ENCODE data around the gene SLC34A3. TPM values are rescaled to one million over a fixed set of nuclear protein-coding genes. Genes with fewer than 3 reads are reported as not detected.

The SLC34A3 gene
- total RNA-seq, 2 experiments from 2014 or later: not detected

DNA sequence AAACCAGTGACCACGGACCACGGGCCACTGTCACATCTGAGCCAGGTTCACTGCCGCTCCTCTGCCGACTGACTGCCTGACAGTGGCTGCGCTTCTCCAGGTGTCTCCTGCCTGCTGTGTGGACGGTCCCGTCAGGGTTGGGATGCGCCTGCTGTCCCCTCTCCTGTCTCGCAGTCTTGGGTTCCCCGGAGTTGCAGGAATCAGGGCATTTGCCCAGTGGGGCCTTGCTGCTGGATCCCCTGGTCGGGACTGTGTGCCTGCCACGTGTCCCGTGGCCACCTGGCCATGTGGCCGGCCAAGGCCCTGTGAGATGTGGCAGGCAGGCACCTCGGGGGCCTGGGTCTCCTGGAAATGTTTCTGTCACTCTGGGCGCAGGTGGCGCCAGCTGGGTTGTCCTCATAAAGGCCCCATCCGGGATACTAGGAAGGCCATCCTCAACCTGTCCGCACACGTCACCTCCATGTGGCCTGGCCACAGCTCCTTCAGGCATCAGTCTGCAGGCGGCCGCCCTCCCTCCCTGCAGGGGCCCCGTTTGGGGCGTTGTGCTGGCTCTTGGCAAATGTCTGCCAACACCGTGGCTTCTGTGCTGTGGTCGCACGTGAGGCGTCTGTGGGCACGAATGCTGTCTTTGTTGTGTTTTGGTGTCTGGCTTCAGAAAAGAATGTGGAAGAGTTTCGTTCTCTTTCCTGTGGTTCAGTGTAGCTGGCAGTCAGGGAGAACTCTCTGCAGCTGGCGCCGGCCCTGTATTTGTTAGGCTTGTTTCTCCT is 40.4 kb downstream of the SLC34A3 start:
- H2AFZ ChIP-seq (ENCODE audit: low read length): no peak overlapping the region
- H3K4me3 ChIP-seq (ENCODE audit: low read depth, low read length, poor library complexity, severe bottlenecking): no peak overlapping the region
- DNase-seq (ENCODE audit: low spot score): no peak
- ChIA-PET CTCF (ENCODE audit: unreplicated experiment) (no interaction called here), POLR2A (no interaction called here)
- intact Hi-C loops (cut with micrococcal nuclease; ENCODE audit: unreplicated experiment): no loop called here
- H3K79me2 ChIP-seq (ENCODE audit: insufficient read depth, low read depth, low read length): peaks cover 18% of the 10 kb centered on the region; the same call in 1 of the 2 replicates
- H3K9me2 ChIP-seq (ENCODE audit: insufficient read depth, low read length): no peaks in the 10 kb centered on the region
- H4K20me1 ChIP-seq (ENCODE audit: insufficient read depth, low read length): no peaks in the 10 kb centered on the region
- peaks cover 55% of the 10 kb centered on the region for H3K36me3 ChIP-seq (ENCODE audit: insufficient read depth, low read length)
- H3K9me3 ChIP-seq (ENCODE audit: low read length): no peaks in the 10 kb centered on the region
- BruUV-seq (replicated peaks): no TSS peak
- TF ChIP-seq EZH2phosphoT487 (IDR thresholded peaks at IDR 0.05; ENCODE audit: borderline replicate concordance, low read depth, low read length): no peak
- TF ChIP-seq, protein P1, sequence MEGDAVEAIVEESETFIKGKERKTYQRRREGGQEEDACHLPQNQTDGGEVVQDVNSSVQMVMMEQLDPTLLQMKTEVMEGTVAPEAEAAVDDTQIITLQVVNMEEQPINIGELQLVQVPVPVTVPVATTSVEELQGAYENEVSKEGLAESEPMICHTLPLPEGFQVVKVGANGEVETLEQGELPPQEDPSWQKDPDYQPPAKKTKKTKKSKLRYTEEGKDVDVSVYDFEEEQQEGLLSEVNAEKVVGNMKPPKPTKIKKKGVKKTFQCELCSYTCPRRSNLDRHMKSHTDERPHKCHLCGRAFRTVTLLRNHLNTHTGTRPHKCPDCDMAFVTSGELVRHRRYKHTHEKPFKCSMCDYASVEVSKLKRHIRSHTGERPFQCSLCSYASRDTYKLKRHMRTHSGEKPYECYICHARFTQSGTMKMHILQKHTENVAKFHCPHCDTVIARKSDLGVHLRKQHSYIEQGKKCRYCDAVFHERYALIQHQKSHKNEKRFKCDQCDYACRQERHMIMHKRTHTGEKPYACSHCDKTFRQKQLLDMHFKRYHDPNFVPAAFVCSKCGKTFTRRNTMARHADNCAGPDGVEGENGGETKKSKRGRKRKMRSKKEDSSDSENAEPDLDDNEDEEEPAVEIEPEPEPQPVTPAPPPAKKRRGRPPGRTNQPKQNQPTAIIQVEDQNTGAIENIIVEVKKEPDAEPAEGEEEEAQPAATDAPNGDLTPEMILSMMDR (conservative IDR thresholded peaks at IDR 0.05; ENCODE audit: low read length): no peak
- no peak overlapping the region for H3K27ac ChIP-seq (ENCODE audit: low read depth, low read length, poor library complexity, severe bottlenecking)
- H3K4me1 ChIP-seq (ENCODE audit: insufficient read depth, low read length, poor library complexity, severe bottlenecking): peaks cover 79% of the 10 kb centered on the region
- no peak overlapping the region for H3K4me2 ChIP-seq (ENCODE audit: low read length)

DNA sequence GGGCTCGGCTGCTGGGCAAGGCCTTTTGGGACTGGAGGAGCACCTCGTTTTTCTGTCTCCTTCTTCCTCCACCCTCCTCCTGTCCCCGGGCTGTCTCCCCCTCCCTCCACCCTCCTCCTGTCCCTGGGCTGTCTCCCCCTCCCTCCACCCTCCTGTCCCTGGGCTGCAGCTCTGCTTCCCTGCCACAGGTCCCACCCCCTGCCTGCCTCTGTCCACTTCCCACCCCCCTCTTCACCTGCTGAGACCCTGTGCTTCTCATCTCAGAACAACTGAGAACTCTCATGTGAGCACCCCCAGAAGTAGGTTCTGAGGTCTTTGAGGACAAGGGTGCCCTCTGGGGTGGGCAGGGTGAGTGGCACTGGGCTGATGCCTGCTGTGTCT is 41.0 kb downstream of the SLC34A3 start:
- ChIA-PET POLR2A (no interaction called here), CTCF (ENCODE audit: unreplicated experiment) (no interaction called here)
- no TSS peak for BruUV-seq (replicated peaks)
- Histone ChIP-seq H3K4me1 (ENCODE audit: insufficient read depth, low read length, poor library complexity, severe bottlenecking) (peaks cover 79% of the 10 kb centered on the region), H3K27ac (ENCODE audit: low read depth, low read length, poor library complexity, severe bottlenecking) (no peak overlapping the region), H3K4me3 (ENCODE audit: low read depth, low read length, poor library complexity, severe bottlenecking) (no peak overlapping the region), H3K4me2 (ENCODE audit: low read length) (no peak overlapping the region), H3K36me3 (ENCODE audit: insufficient read depth, low read length) (peaks cover 50% of the 10 kb centered on the region), H3K9me3 (ENCODE audit: low read length) (no peaks in the 10 kb centered on the region), H4K20me1 (ENCODE audit: insufficient read depth, low read length) (no peaks in the 10 kb centered on the region), H2AFZ (ENCODE audit: low read length) (no peak overlapping the region), H3K9me2 (ENCODE audit: insufficient read depth, low read length) (no peaks in the 10 kb centered on the region), H3K79me2 (ENCODE audit: insufficient read depth, low read depth, low read length) (peaks cover 15% of the 10 kb centered on the region; the same call in 1 of the 2 replicates)
- TF ChIP-seq, protein P1 (conservative IDR thresholded peaks at IDR 0.05; ENCODE audit: low read length): no peak
- TF ChIP-seq EZH2phosphoT487 (IDR thresholded peaks at IDR 0.05; ENCODE audit: borderline replicate concordance, low read depth, low read length): no peak
- no peak for DNase-seq (ENCODE audit: low spot score)
- intact Hi-C loops (cut with micrococcal nuclease; ENCODE audit: unreplicated experiment): no loop called here
